ENCODE measurements around the gene SNHG17. TPM values are rescaled to one million over a fixed set of nuclear protein-coding genes. Genes with fewer than 3 reads are reported as not detected.

Gene SNHG17
- total and polyA plus RNA-seq, 9 of the 15 experiments (the other 6 are each of a cell fraction or from before 2014, with no cell fraction given): 29.8 to 106 (median 57.7) TPM

- TF ChIP-seq NCOA4 (IDR thresholded peaks at IDR 0.05; ENCODE audit: partially characterized antibody) (no peak), MBD1 (CRISPR knock-in tag; IDR thresholded peaks at IDR 0.05) (no peak), MNT (conservative IDR thresholded peaks at IDR 0.05) (peak in 1 of 2 experiments; percentile 62; a peak in 2 of 4 replicates), GABPB1 (CRISPR knock-in tag; IDR thresholded peaks at IDR 0.05) (peak; percentile 84), NR2C2 (CRISPR knock-in tag; IDR thresholded peaks at IDR 0.05) (0 out of 2 replicates have a peak, but pooled peaks have one; percentile 12), NR2C2 (tag; IDR thresholded peaks at IDR 0.05) (peak; percentile 83; the same call in 1 of the 2 replicates), HNRNPL (IDR thresholded peaks at IDR 0.05; ENCODE audit: low read depth, low read length) (0 out of 2 replicates have a peak, but pooled peaks have one; percentile 28), SIN3B (IDR thresholded peaks at IDR 0.05; ENCODE audit: low read depth) (peak; percentile 65; the same call in 1 of the 2 replicates), ZFX (CRISPR knock-in tag; IDR thresholded peaks at IDR 0.05) (peak; percentile 73), VEZF1 (CRISPR knock-in tag; IDR thresholded peaks at IDR 0.05) (peak; percentile 49), ZBTB43 (CRISPR knock-in tag; IDR thresholded peaks at IDR 0.05) (no peak), L3MBTL2 (IDR thresholded peaks at IDR 0.05) (peak; percentile 18), POLR2G (IDR thresholded peaks at IDR 0.05; ENCODE audit: low read depth, low read length) (peak; percentile 93), RB1 (IDR thresholded peaks at IDR 0.05; ENCODE audit: low read depth) (peak; percentile 87), ZBTB12 (CRISPR knock-in tag; IDR thresholded peaks at IDR 0.05) (peak; percentile 28; the same call in 1 of the 2 replicates), DDX20 (tag; IDR thresholded peaks at IDR 0.05; ENCODE audit: low read depth) (no peak), TCFL5 (CRISPR knock-in tag; conservative IDR thresholded peaks at IDR 0.05) (0 out of 2 replicates have a peak, but pooled peaks have one; percentile 24), YY1 (IDR thresholded peaks at IDR 0.05; ENCODE audit: borderline replicate concordance in 1 of 3, control insufficient read depth in 1 of 3, extremely low read depth in 1 of 3, insufficient read depth in 3 of 3, insufficient read length in 1 of 3, insufficient replicate concordance in 2 of 3, low read depth in 1 of 3, low read length in 2 of 3) (peak in 2 of 3 experiments; percentile 6 to 8), YBX1 (IDR thresholded peaks at IDR 0.05) (no peak)
These were observed 37.6 kb upstream of the SNHG17 start, which contains the start of gene RALGAPB (continued) for GRCh38 chr20:38472513-38473366.

All from K562 (cell line).